HepG2 (cell line): ENCODE results near the gene GJD3. TPM values are rescaled to one million over a fixed set of nuclear protein-coding genes. Genes with fewer than 3 reads are reported as not detected.

ENCODE experiments used
- ARID2 ChIP-seq: sonication (generic); formaldehyde crosslinking; IDR thresholded peaks from 2 replicates; pipeline ENCODE4 v1.8.1; 2022; ENCODE audit warnings: mild to moderate bottlenecking, missing genetic modification reagents, borderline replicate concordance
- CENPT ChIP-seq: sonication (generic); formaldehyde crosslinking; IDR thresholded peaks from 2 replicates; pipeline ENCODE4 v1.8.0; 2022; ENCODE audit warnings: low read depth, mild to moderate bottlenecking, moderate library complexity, missing genetic modification reagents
- EP300 ChIP-seq, 3 experiments: sonication (generic) in 1 of 3; formaldehyde crosslinking in 1 of 3; IDR thresholded peaks; 2 replicates each; pipeline versions ENCODE4 v1.5.1 to v1.6.1; 2011 to 2020; ENCODE audit warnings: low read depth in 2 of 3, low read length in 2 of 3, borderline replicate concordance in 1 of 3, improper control_type of control experiment in 1 of 3, mild to moderate bottlenecking in 1 of 3, missing genetic modification reagents in 1 of 3, moderate library complexity in 1 of 3
- GMEB1 ChIP-seq: sonication (generic); formaldehyde crosslinking; IDR thresholded peaks from 2 replicates; pipeline ENCODE4 v1.5.1; 2020; ENCODE audit warnings: missing genetic modification reagents, mild to moderate bottlenecking, borderline replicate concordance
- KDM4B ChIP-seq: sonication (generic); formaldehyde crosslinking; IDR thresholded peaks from 2 replicates; pipeline ENCODE4 v1.4.0; 2020; ENCODE audit warnings: missing genetic modification reagents
- NR2F6 ChIP-seq, 2 experiments: IDR thresholded peaks; 2 replicates each; pipeline ENCODE4 v1.6.1; 2016; ENCODE audit warnings: antibody characterized with exemption in 1 of 2, mild to moderate bottlenecking in 1 of 2
- PPARG ChIP-seq: conservative IDR thresholded peaks from 2 replicates; pipeline ENCODE4 v1.6.1; 2016; ENCODE audit warnings: missing biosample characterization, missing genetic modification reagents
- SOX6 ChIP-seq, 2 experiments: fragments of 450-650 bp in 1 of 2; sonication (generic) in 1 of 2; formaldehyde crosslinking in 1 of 2; IDR thresholded peaks; 2 replicates each; pipeline versions ENCODE4 v1.4.0 to v1.6.1; 2017 to 2020; ENCODE audit warnings: antibody characterized with exemption in 1 of 2, mild to moderate bottlenecking in 1 of 2, missing genetic modification reagents in 1 of 2
- SPEN ChIP-seq: sonication (generic); formaldehyde crosslinking; IDR thresholded peaks from 2 replicates; pipeline ENCODE4 v1.5.1; 2020; ENCODE audit warnings: low read depth, mild to moderate bottlenecking, missing genetic modification reagents
- ZNF281 ChIP-seq: sonication (generic); formaldehyde crosslinking; IDR thresholded peaks from 2 replicates; pipeline ENCODE4 v1.4.0; 2020; ENCODE audit warnings: missing genetic modification reagents, borderline replicate concordance
- ZNF558 ChIP-seq: sonication (generic); formaldehyde crosslinking; IDR thresholded peaks from 2 replicates; pipeline ENCODE4 v1.9.0; 2022; ENCODE audit warnings: mild to moderate bottlenecking, missing genetic modification reagents, borderline replicate concordance
- ZNF605 ChIP-seq: sonication (generic); formaldehyde crosslinking; IDR thresholded peaks from 2 replicates; pipeline ENCODE4 v1.8.0; 2022; ENCODE audit warnings: mild to moderate bottlenecking, missing genetic modification reagents
- ZNF646 ChIP-seq: sonication (generic); formaldehyde crosslinking; IDR thresholded peaks from 2 replicates; pipeline ENCODE4 v1.9.0; 2021; ENCODE audit warnings: mild to moderate bottlenecking, missing genetic modification reagents
- ZNF652 ChIP-seq: IDR thresholded peaks from 2 replicates; pipeline ENCODE4 v1.6.1; 2016; ENCODE audit warnings: low read depth, borderline replicate concordance
- ZNF782 ChIP-seq: sonication (generic); formaldehyde crosslinking; IDR thresholded peaks from 2 replicates; pipeline ENCODE4 v1.4.0; 2020; ENCODE audit warnings: missing genetic modification reagents, mild to moderate bottlenecking, borderline replicate concordance
- ZNF816 ChIP-seq: sonication (generic); formaldehyde crosslinking; IDR thresholded peaks from 2 replicates; pipeline ENCODE4 v1.8.0; 2022; ENCODE audit warnings: missing genetic modification reagents, mild to moderate bottlenecking, borderline replicate concordance
- ZZZ3 ChIP-seq: sonication (generic); formaldehyde crosslinking; IDR thresholded peaks from 2 replicates; pipeline ENCODE4 v1.4.0; 2020; ENCODE audit warnings: missing genetic modification reagents, mild to moderate bottlenecking, borderline replicate concordance
- polyA plus RNA-seq, 8 experiments: library from polyadenylated mRNA; depleted of rRNA in 3 of 8; stranded (reverse) in 7 of 8; unstranded in 1 of 8; fragments of >200 nt; fragmentation: Illumina TruSeq in 4 of 8; extraction: Trizol in 4 of 8; gene quantifications; 2 replicates each; pipeline versions ENCODE4 v1.2.1 to v1.2.3, GENCODE V29; 2011 to 2016; ENCODE audit warnings: low read depth in 4 of 8, missing spikeins in 1 of 8, mixed read lengths in 1 of 8; ENCODE audit not compliant: insufficient read depth in 1 of 8
- total RNA-seq, 5 experiments: library from RNA; depleted of rRNA; stranded (reverse); fragments of >200 nt; fragmentation: Illumina TruSeq; extraction: Trizol; gene quantifications; 2 replicates each; pipeline ENCODE4 v1.2.3, GENCODE V29; 2016; ENCODE audit warnings: low read depth in 1 of 5

Gene GJD3
- total and polyA plus RNA-seq, 2 of the 13 experiments (the other 11 are each of a cell fraction or from before 2014, with no cell fraction given): not detected

GRCh38 chr17:40341808-40342503 is 22.6 kb downstream of the GJD3 start (continued):
- 0 out of 2 replicates have a peak, but pooled peaks have one; percentile 29 for TF ChIP-seq ARID2 (CRISPR knock-in tag)
- TF ChIP-seq SPEN (CRISPR knock-in tag): peak; percentile 63; the same call in 1 of the 2 replicates
- no peak for TF ChIP-seq ZNF558
- TF ChIP-seq PPARG: no peak
- no peak for TF ChIP-seq ZNF816 (CRISPR knock-in tag)
- TF ChIP-seq KDM4B: no peak
- no peak for TF ChIP-seq EP300 (IDR thresholded peaks at IDR 0.05; ENCODE audit: low read depth in 2 of 2, low read length in 2 of 2)
- no peak for TF ChIP-seq EP300 (CRISPR knock-in tag; IDR thresholded peaks at IDR 0.05; ENCODE audit: borderline replicate concordance)
- peak; percentile 97 for TF ChIP-seq ZNF652
- peak; percentile 51; the same call in 1 of the 2 replicates for TF ChIP-seq ZNF605 (CRISPR knock-in tag)
- no peak for TF ChIP-seq ZNF646 (CRISPR knock-in tag)
- TF ChIP-seq ZNF281 (CRISPR knock-in tag): peak; percentile 57; the same call in 1 of the 2 replicates
- TF ChIP-seq GMEB1 (CRISPR knock-in tag): no peak
- TF ChIP-seq ZZZ3 (CRISPR knock-in tag): 0 out of 2 replicates have a peak, but pooled peaks have one; percentile 1
- no peak for TF ChIP-seq ZNF782 (CRISPR knock-in tag)
- TF ChIP-seq NR2F6 (IDR thresholded peaks at IDR 0.05): no peak
- TF ChIP-seq NR2F6 (CRISPR knock-in tag; IDR thresholded peaks at IDR 0.05): no peak; the same call in 1 of the 2 replicates
- no peak for TF ChIP-seq CENPT (CRISPR knock-in tag)
- TF ChIP-seq SOX6 (IDR thresholded peaks at IDR 0.05): no peak
- TF ChIP-seq SOX6 (CRISPR knock-in tag; IDR thresholded peaks at IDR 0.05): no peak
